Measurements from ENCODE around the gene WHAMM. TPM values are rescaled to one million over a fixed set of nuclear protein-coding genes. Genes with fewer than 3 reads are reported as not detected.
"Not testable (repeated sequence)": the region's sequence is repeated elsewhere in the genome, so short reads cannot be mapped to it uniquely, and the experiment has no call there.

Gene WHAMM
- total RNA-seq, 2 experiments from 2014 or later = 8.6 to 13.6 TPM

DNA sequence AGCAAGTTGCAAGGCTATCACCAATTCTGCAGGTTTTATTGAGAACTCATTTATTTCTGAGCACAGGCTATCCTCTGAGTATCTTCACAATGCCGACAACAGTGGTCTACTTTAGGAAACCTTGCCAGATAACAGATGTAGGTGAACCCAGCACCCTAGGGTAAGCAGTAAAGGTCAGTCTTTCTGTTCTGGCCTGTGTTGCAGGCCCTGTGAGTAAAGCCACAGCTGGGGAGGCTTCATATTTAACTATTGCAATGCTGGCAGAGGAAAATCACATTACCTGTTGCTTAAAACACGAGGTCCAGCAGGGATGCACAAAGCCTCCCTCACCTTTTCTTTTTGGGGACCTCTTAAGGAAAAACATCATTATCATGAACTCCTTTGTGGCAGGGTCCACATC, 55.5 kb downstream of the WHAMM start:
- Histone ChIP-seq H3K9me2 (ENCODE audit: insufficient read depth, low read length) (no peaks in the 10 kb centered on the region), H3K36me3 (ENCODE audit: insufficient read depth, low read length) (no peaks in the 10 kb centered on the region), H3K4me2 (ENCODE audit: low read length) (no peak overlapping the region), H3K79me2 (ENCODE audit: insufficient read depth, low read depth, low read length) (no peaks in the 10 kb centered on the region), H4K20me1 (ENCODE audit: insufficient read depth, low read length) (no peaks in the 10 kb centered on the region), H2AFZ (ENCODE audit: low read length) (no peak overlapping the region), H3K9me3 (ENCODE audit: low read length) (no peaks in the 10 kb centered on the region), H3K27ac (ENCODE audit: low read depth, low read length, poor library complexity, severe bottlenecking) (no peak overlapping the region), H3K4me3 (ENCODE audit: low read depth, low read length, poor library complexity, severe bottlenecking) (no peak overlapping the region), H3K4me1 (ENCODE audit: insufficient read depth, low read length, poor library complexity, severe bottlenecking) (no peaks in the 10 kb centered on the region)
- TF ChIP-seq EZH2phosphoT487 (IDR thresholded peaks at IDR 0.05; ENCODE audit: borderline replicate concordance, low read depth, low read length) = no peak
- no peak for TF ChIP-seq CTCF (conservative IDR thresholded peaks at IDR 0.05; ENCODE audit: low read length)
- POLR2A ChIA-PET = no interaction called here
- no peak for DNase-seq (ENCODE audit: low spot score)
- no TSS peak for BruUV-seq (replicated peaks)
- CTCF ChIA-PET (ENCODE audit: unreplicated experiment) = no interaction called here
- intact Hi-C loops (cut with micrococcal nuclease; ENCODE audit: unreplicated experiment) = no loop called here

GRCh38 chr15:82865581-82865980, 56.2 kb downstream of the WHAMM start:
- H3K4me1 ChIP-seq (ENCODE audit: insufficient read depth, low read length, poor library complexity, severe bottlenecking); H4K20me1 ChIP-seq (ENCODE audit: insufficient read depth, low read length); H3K36me3 ChIP-seq (ENCODE audit: insufficient read depth, low read length); BruUV-seq (replicated peaks); H3K9me2 ChIP-seq (ENCODE audit: insufficient read depth, low read length); H2AFZ ChIP-seq (ENCODE audit: low read length); H3K79me2 ChIP-seq (ENCODE audit: insufficient read depth, low read depth, low read length); DNase-seq (ENCODE audit: low spot score); H3K4me3 ChIP-seq (ENCODE audit: low read depth, low read length, poor library complexity, severe bottlenecking); H3K4me2 ChIP-seq (ENCODE audit: low read length); H3K27ac ChIP-seq (ENCODE audit: low read depth, low read length, poor library complexity, severe bottlenecking); H3K9me3 ChIP-seq (ENCODE audit: low read length); CTCF ChIA-PET (ENCODE audit: unreplicated experiment); intact Hi-C loops (cut with micrococcal nuclease; ENCODE audit: unreplicated experiment): not testable (repeated sequence)
- POLR2A ChIA-PET = interaction anchor here (0.6 kb wide), 1 partner anchor 338 kb away, joined by 3 read pairs; no protein-coding TSS in a partner anchor

GRCh38 chr15:82865981-82866380, 56.6 kb downstream of the WHAMM start:
- H2AFZ ChIP-seq (ENCODE audit: low read length); CTCF ChIA-PET (ENCODE audit: unreplicated experiment); H3K27ac ChIP-seq (ENCODE audit: low read depth, low read length, poor library complexity, severe bottlenecking); H3K4me1 ChIP-seq (ENCODE audit: insufficient read depth, low read length, poor library complexity, severe bottlenecking); H3K4me2 ChIP-seq (ENCODE audit: low read length); H3K79me2 ChIP-seq (ENCODE audit: insufficient read depth, low read depth, low read length); H3K9me2 ChIP-seq (ENCODE audit: insufficient read depth, low read length); DNase-seq (ENCODE audit: low spot score); H3K36me3 ChIP-seq (ENCODE audit: insufficient read depth, low read length); H3K4me3 ChIP-seq (ENCODE audit: low read depth, low read length, poor library complexity, severe bottlenecking); BruUV-seq (replicated peaks); H4K20me1 ChIP-seq (ENCODE audit: insufficient read depth, low read length); H3K9me3 ChIP-seq (ENCODE audit: low read length); intact Hi-C loops (cut with micrococcal nuclease; ENCODE audit: unreplicated experiment): not testable (repeated sequence)
- POLR2A ChIA-PET = interaction anchor here (0.6 kb wide), 1 partner anchor 339 kb away, joined by 3 read pairs; no protein-coding TSS in a partner anchor

DNA sequence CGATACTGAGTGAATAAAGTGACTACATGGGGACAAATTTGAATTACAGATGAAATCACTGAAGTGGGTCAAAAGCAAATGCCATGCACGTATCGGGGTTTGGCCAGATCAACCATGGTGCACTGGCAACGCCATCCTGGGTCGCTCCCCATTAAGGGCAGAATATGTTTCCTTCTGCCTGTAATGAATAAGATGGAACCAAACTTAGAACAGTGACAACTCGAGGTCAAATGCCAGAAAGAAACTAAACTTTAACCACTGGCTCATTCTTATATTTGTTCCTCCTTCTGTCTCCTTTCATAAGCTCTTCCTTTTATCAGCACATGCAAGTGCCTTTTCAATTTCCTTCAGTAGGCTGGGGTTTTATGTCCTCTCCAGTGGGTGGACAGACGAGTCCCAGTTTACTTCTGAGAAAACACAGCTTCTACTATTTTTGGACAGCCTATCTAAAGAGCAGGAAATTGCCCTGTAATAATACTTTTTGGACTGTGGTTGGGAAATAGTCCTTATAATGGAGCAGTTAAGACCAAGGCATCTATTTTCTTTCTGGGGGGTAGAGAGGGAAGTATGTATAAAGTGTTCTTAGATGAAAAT, 61.4 kb downstream of the WHAMM start:
- ChIA-PET CTCF (ENCODE audit: unreplicated experiment) (no interaction called here), POLR2A (no interaction called here)
- Histone ChIP-seq H4K20me1 (ENCODE audit: insufficient read depth, low read length) (no peaks in the 10 kb centered on the region), H3K79me2 (ENCODE audit: insufficient read depth, low read depth, low read length) (no peaks in the 10 kb centered on the region), H3K9me2 (ENCODE audit: insufficient read depth, low read length) (no peaks in the 10 kb centered on the region), H3K27ac (ENCODE audit: low read depth, low read length, poor library complexity, severe bottlenecking) (no peak overlapping the region), H3K4me3 (ENCODE audit: low read depth, low read length, poor library complexity, severe bottlenecking) (no peak overlapping the region), H3K36me3 (ENCODE audit: insufficient read depth, low read length) (no peaks in the 10 kb centered on the region), H3K4me2 (ENCODE audit: low read length) (no peak overlapping the region), H3K4me1 (ENCODE audit: insufficient read depth, low read length, poor library complexity, severe bottlenecking) (no peaks in the 10 kb centered on the region), H3K9me3 (ENCODE audit: low read length) (no peaks in the 10 kb centered on the region), H2AFZ (ENCODE audit: low read length) (no peak overlapping the region)
- no TSS peak for BruUV-seq (replicated peaks)
- DNase-seq (ENCODE audit: low spot score) = no peak
- no peak for TF ChIP-seq EZH2phosphoT487 (IDR thresholded peaks at IDR 0.05; ENCODE audit: borderline replicate concordance, low read depth, low read length)
- no peak for TF ChIP-seq CTCF (conservative IDR thresholded peaks at IDR 0.05; ENCODE audit: low read length)
- intact Hi-C loops (cut with micrococcal nuclease; ENCODE audit: unreplicated experiment) = no loop called here
